A673 (cell line): ENCODE data around the gene NLGN1.

ENCODE experiments used
- EZH2 ChIP-seq: fragments of 200-600 bp; sonication (generic); IDR thresholded peaks from 2 replicates; pipeline ENCODE4 v1.6.1; 2017; ENCODE audit warnings: borderline replicate concordance, low read depth, mild to moderate bottlenecking, mixed read lengths, antibody characterized with exemption, low read length; ENCODE audit not compliant: poor library complexity, severe bottlenecking
- TF ChIP-seq, protein P1 (sequence below): fragments of 300-800, 200-600 bp; sonication (generic); conservative IDR thresholded peaks from 2 replicates; pipeline ENCODE4 v1.5.1; 2017; ENCODE audit warnings: low read depth, mild to moderate bottlenecking, antibody characterized with exemption, low read length, moderate library complexity, mixed read lengths

DNA sequence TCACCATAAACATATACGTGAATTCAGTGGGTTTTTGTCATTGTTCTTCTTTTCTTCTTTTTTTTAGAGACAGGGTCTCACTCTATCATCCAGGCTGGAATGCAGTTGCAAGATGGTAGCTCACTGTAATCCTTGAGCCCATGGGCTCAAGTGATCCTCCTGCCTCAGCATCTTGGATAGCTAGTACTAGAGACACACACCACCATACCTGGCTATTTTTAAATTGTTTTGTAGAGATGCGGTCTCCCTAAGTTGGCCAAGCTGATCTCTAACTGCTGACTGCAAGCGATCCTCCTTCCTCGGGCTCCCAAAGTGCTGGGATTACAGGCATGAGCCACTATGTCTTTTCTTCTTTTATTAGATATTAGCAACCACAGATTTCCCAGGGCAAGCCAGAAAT, 220.6 kb downstream of the NLGN1 start:
- TF ChIP-seq, protein P1, sequence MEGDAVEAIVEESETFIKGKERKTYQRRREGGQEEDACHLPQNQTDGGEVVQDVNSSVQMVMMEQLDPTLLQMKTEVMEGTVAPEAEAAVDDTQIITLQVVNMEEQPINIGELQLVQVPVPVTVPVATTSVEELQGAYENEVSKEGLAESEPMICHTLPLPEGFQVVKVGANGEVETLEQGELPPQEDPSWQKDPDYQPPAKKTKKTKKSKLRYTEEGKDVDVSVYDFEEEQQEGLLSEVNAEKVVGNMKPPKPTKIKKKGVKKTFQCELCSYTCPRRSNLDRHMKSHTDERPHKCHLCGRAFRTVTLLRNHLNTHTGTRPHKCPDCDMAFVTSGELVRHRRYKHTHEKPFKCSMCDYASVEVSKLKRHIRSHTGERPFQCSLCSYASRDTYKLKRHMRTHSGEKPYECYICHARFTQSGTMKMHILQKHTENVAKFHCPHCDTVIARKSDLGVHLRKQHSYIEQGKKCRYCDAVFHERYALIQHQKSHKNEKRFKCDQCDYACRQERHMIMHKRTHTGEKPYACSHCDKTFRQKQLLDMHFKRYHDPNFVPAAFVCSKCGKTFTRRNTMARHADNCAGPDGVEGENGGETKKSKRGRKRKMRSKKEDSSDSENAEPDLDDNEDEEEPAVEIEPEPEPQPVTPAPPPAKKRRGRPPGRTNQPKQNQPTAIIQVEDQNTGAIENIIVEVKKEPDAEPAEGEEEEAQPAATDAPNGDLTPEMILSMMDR = no peak
- no peak for TF ChIP-seq EZH2
